Mucosa of stomach (tissue), 1 donor: ENCODE results near the gene EPHA8.

Experiments used
- H3K27me3 ChIP-seq: one replicate; pipeline ENCODE4 v1.7.0; 2013; ENCODE audit warnings: mild to moderate bottlenecking, low read length; ENCODE audit not compliant: control insufficient read depth, insufficient read depth
- H3K36me3 ChIP-seq: one replicate; pipeline ENCODE4 v1.7.0; 2013; ENCODE audit warnings: low read length; ENCODE audit not compliant: control insufficient read depth, insufficient read depth
- H3K4me1 ChIP-seq: one replicate; pipeline ENCODE4 v1.7.0; 2013; ENCODE audit warnings: mild to moderate bottlenecking, low read length; ENCODE audit not compliant: control insufficient read depth, insufficient read depth
- H3K4me3 ChIP-seq: one replicate; pipeline ENCODE4 v1.7.0; 2013; ENCODE audit warnings: low read length
- H3K9ac ChIP-seq: one replicate; pipeline ENCODE4 v1.7.0; 2013; ENCODE audit warnings: mild to moderate bottlenecking, low read length, moderate library complexity
- H3K9me3 ChIP-seq: one replicate; pipeline ENCODE4 v1.7.0; 2013; ENCODE audit warnings: mild to moderate bottlenecking, low read length, moderate library complexity; ENCODE audit not compliant: control insufficient read depth
- donor health status: Pancreatic carcinoma.

Gene EPHA8

GRCh38 chr1:22553991-22554522, 9.2 kb upstream of the EPHA8 start:
- peaks cover 43% of the 10 kb centered on the region for H3K27me3 ChIP-seq
- no peaks in the 10 kb centered on the region for H3K36me3 ChIP-seq
- no peaks in the 10 kb centered on the region for H3K9me3 ChIP-seq
- H3K4me3 ChIP-seq = no peak overlapping the region
- no peak overlapping the region for H3K9ac ChIP-seq
- peaks cover 22% of the 10 kb centered on the region for H3K4me1 ChIP-seq

DNA sequence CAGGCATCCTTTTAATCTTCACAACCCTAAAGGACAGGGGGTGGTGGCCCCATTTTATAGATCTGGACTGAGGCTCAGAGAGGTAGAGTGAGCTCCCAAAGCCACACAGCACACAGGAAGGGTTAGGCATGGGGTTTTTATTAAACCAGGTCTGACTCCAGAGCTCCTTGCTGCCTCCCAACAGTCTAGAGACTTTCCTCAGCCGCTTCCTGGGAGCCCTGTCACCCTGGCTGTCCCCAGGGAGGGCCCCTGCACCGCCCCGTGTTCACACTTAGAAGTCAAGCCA, 8.0 kb upstream of the EPHA8 start:
- Histone ChIP-seq H3K9ac (no peak overlapping the region), H3K4me3 (no peak overlapping the region), H3K36me3 (no peaks in the 10 kb centered on the region), H3K9me3 (no peaks in the 10 kb centered on the region), H3K27me3 (peaks cover 50% of the 10 kb centered on the region), H3K4me1 (peaks cover 22% of the 10 kb centered on the region)

DNA sequence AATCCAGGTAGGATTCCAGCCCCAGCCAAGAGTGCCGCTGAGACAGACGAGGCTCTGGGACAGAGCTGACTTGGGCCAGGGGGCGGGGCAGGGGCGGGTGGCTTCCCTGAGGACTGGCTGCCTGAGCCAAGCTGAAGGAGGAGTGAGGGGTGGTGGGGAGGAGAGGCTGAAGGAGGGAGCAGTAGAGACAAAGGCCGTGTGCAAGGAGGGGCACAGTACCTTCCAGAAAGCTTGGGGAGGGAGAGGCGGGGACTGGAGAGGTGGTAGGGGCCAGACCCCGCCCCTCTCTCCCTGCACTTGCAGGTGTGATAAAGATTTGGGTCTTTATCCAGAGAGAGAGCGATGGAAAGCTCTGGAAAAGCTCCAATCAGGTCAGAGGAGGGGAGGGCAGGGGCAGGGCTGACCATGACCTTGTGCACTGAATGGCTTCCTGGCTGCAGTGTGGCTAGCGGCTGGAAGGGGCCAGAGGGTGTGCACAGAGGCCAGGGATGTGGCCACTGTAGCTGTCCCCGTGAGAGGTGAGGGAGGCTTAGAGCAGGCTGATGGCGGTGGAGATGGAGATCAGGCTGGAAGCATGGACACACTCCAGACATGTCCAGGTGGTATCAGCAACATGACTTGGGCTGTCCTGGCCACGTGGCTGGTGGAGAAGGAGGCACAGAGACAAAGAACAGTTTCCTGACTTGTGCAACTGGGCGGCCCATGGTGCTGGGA, 6.7 kb upstream of the EPHA8 start:
- H3K4me3 ChIP-seq = no peak overlapping the region

GRCh38 chr1:22557341-22557950, 5.8 kb upstream of the EPHA8 start:
- H3K9ac ChIP-seq = no peak overlapping the region
- no peak overlapping the region for H3K4me3 ChIP-seq
- H3K27me3 ChIP-seq = peaks cover 70% of the 10 kb centered on the region
- H3K36me3 ChIP-seq = no peaks in the 10 kb centered on the region
- H3K9me3 ChIP-seq = no peaks in the 10 kb centered on the region
- H3K4me1 ChIP-seq = peaks cover 22% of the 10 kb centered on the region

More for the DNA sequence above, 6.7 kb upstream of the EPHA8 start:
- Histone ChIP-seq H3K27me3 (peaks cover 61% of the 10 kb centered on the region), H3K4me1 (peaks cover 22% of the 10 kb centered on the region), H3K36me3 (no peaks in the 10 kb centered on the region), H3K9ac (no peak overlapping the region), H3K9me3 (no peaks in the 10 kb centered on the region)

- H3K9me3 ChIP-seq = no peaks in the 10 kb centered on the region
- H3K27me3 ChIP-seq = peaks cover 58% of the 10 kb centered on the region
- no peaks in the 10 kb centered on the region for H3K4me1 ChIP-seq
- H3K36me3 ChIP-seq = no peaks in the 10 kb centered on the region
- no peak overlapping the region for H3K9ac ChIP-seq
- no peak overlapping the region for H3K4me3 ChIP-seq
Observed at GRCh38 chr1:22563671-22564602, 648 bp downstream of the EPHA8 start.

- peaks cover 43% of the 10 kb centered on the region for H3K27me3 ChIP-seq
Observed at GRCh38 chr1:22566161-22566560, 2.9 kb downstream of the EPHA8 start.

GRCh38 chr1:22567197-22567596, 3.9 kb downstream of the EPHA8 start:
- no peaks in the 10 kb centered on the region for H3K36me3 ChIP-seq
- H3K27me3 ChIP-seq = peaks cover 37% of the 10 kb centered on the region
- no peak overlapping the region for H3K4me3 ChIP-seq
- no peak overlapping the region for H3K9ac ChIP-seq
- no peaks in the 10 kb centered on the region for H3K4me1 ChIP-seq
- no peaks in the 10 kb centered on the region for H3K9me3 ChIP-seq

More at GRCh38 chr1:22566161-22566560, 2.9 kb downstream of the EPHA8 start:
- Histone ChIP-seq H3K9me3 (no peaks in the 10 kb centered on the region), H3K36me3 (no peaks in the 10 kb centered on the region), H3K4me3 (no peak overlapping the region), H3K4me1 (no peaks in the 10 kb centered on the region), H3K9ac (no peak overlapping the region)

DNA sequence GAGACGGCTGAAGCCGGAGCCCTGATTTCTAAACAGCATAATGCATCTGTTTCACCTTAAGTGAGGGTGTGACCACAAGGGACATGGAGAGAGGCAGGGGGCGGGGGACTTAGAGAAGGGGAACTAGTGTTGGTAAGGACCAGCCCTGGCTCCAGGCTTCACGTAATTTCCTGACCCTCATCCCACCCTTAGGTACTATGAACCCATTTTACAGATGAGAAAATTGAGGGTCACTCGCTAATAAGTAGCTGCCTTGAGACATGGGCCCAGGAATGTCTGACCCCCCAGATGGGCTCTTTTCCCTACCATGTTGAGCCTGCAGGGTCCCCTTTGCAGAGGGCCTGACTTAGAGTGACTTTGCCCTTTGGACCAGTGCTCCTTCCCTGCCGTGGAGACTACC, 4.7 kb downstream of the EPHA8 start:
- Histone ChIP-seq H3K27me3 (peaks cover 35% of the 10 kb centered on the region), H3K4me3 (no peak overlapping the region), H3K36me3 (no peaks in the 10 kb centered on the region), H3K9me3 (no peaks in the 10 kb centered on the region), H3K4me1 (no peaks in the 10 kb centered on the region), H3K9ac (no peak overlapping the region)

DNA sequence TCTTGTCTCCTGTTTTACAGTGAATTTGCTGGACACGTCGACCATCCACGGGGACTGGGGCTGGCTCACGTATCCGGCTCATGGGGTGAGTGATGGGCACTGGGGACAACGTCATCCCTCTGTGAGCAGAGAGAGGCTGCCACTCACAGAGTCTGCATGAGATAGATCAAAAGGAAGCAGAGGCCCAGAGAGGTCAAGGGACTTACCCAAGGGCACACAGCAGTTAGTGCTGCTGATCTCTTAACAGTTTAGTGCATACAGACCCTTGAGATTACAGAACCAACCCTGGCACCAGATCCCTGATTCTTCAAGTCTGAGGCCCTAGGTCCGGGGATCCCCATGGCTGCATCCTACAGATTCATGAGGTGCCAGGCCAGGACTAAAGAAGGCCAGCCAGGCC, 6.0 kb downstream of the EPHA8 start:
- Histone ChIP-seq H3K36me3 (no peaks in the 10 kb centered on the region), H3K27me3 (peaks cover 31% of the 10 kb centered on the region), H3K9ac (no peak overlapping the region), H3K4me1 (no peaks in the 10 kb centered on the region), H3K9me3 (no peaks in the 10 kb centered on the region), H3K4me3 (no peak overlapping the region)

DNA sequence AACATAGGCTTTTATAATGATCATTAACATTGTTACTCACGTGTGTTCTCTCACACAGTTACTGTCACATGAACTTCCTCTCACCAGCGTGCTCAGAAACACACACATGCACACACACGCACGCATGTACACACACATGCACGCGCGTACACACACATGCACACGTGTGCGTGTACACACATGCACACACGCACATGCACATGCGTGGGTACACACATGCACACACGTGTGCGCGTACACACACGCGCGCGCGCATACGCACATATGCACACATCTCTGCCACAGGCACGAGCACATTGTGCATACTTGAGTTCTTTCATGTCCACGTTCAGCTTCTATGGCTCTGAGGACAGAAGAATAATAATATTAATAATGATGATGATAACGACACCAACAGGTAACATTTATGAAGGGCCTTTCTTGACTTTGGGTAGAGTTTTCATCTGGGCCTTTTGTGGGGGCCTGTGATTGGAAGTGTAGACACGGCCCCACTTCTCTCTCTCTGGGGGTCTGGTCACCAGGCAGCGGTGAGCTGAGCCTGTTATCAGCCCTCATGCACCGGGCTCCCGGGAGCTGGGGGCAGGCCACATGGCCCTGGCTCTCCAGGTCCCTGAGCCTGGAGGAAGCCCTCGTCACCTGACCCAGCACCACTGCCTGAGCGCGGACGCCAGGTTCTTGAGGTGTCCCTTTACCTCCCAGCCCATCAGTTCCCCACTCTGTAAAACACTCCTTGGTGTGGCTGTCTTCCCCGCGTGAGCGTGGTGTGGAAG, 7.0 kb downstream of the EPHA8 start:
- no peaks in the 10 kb centered on the region for H3K9me3 ChIP-seq
- no peaks in the 10 kb centered on the region for H3K4me1 ChIP-seq
- no peaks in the 10 kb centered on the region for H3K36me3 ChIP-seq
- H3K9ac ChIP-seq = no peak overlapping the region
- no peak overlapping the region for H3K4me3 ChIP-seq
- H3K27me3 ChIP-seq = peaks cover 22% of the 10 kb centered on the region

- Histone ChIP-seq H3K36me3 (no peaks in the 10 kb centered on the region), H3K4me3 (no peak overlapping the region), H3K9ac (no peak overlapping the region), H3K4me1 (no peaks in the 10 kb centered on the region), H3K9me3 (no peaks in the 10 kb centered on the region), H3K27me3 (peaks cover 14% of the 10 kb centered on the region)
Observed at GRCh38 chr1:22572818-22573217, 9.5 kb downstream of the EPHA8 start.
